Neuronal stem cell (in vitro differentiated cells): ENCODE measurements around the gene CELF1.
A peak's percentile ranks its signal among the peaks of the same experiment; 100 is the strongest.

Experiments used
- DNase-seq: peaks from one replicate; pipeline ENCODE4 v3.0.0-alpha.2; 2013; ENCODE audit warnings: low spot score
- H2AFZ ChIP-seq: one replicate; pipeline ENCODE4 v1.6.1; 2013; ENCODE audit warnings: mild to moderate bottlenecking, low read length, inconsistent platforms
- H2AK5ac ChIP-seq: 2 replicates; pipeline ENCODE4 v1.6.1; 2013; ENCODE audit warnings: low read depth, mild to moderate bottlenecking, inconsistent platforms, low read length, moderate library complexity, mixed read lengths
- H2BK120ac ChIP-seq: 2 replicates; pipeline ENCODE4 v1.6.1; 2013; ENCODE audit warnings: low read depth, mild to moderate bottlenecking, inconsistent platforms, low read length, moderate library complexity, mixed read lengths
- H2BK12ac ChIP-seq: one replicate; pipeline ENCODE4 v1.6.1; 2013; ENCODE audit warnings: low read length, inconsistent platforms
- H2BK15ac ChIP-seq: 2 replicates; pipeline ENCODE4 v1.6.1; 2013; ENCODE audit warnings: mild to moderate bottlenecking, low read length, inconsistent platforms, mixed read lengths
- H2BK5ac ChIP-seq: one replicate; pipeline ENCODE4 v1.6.1; 2013; ENCODE audit warnings: inconsistent platforms, mild to moderate bottlenecking, low read length, moderate library complexity
- H3K14ac ChIP-seq: one replicate; pipeline ENCODE4 v1.6.1; 2013; ENCODE audit warnings: low read length, inconsistent platforms
- H3K18ac ChIP-seq: 2 replicates; pipeline ENCODE4 v1.6.1; 2013; ENCODE audit warnings: low read length, inconsistent platforms
- H3K23ac ChIP-seq: 2 replicates; pipeline ENCODE4 v1.6.1; 2013; ENCODE audit warnings: low read depth, mild to moderate bottlenecking, mixed read lengths, low read length, inconsistent platforms; ENCODE audit not compliant: poor library complexity
- H3K27ac ChIP-seq: replicated peaks from 3 replicates; pipeline ENCODE4 v1.5.1; 2013; ENCODE audit warnings: low read length, inconsistent platforms
- H3K27me3 ChIP-seq, 3 experiments: 2 replicates each; pipeline ENCODE4 v1.6.1; 2013; ENCODE audit warnings: low read length in 3 of 3, mild to moderate bottlenecking in 2 of 3, inconsistent platforms in 1 of 3, low read depth in 1 of 3, mixed read lengths in 1 of 3, moderate library complexity in 1 of 3; ENCODE audit not compliant: control insufficient read depth in 3 of 3, insufficient read depth in 3 of 3
- H3K36me3 ChIP-seq, 2 donors: replicated peaks in 1 of 2; 2 replicates each; pipeline ENCODE4 v1.6.1; 2013; ENCODE audit warnings: low read length in 2 of 2; ENCODE audit not compliant: control insufficient read depth in 2 of 2, insufficient read depth in 2 of 2
- H3K4ac ChIP-seq: 2 replicates; pipeline ENCODE4 v1.6.1; 2013; ENCODE audit warnings: inconsistent platforms, mild to moderate bottlenecking, low read length, moderate library complexity
- H3K4me1 ChIP-seq, 2 donors: 1 replicate in 1 of 2; 2 replicates in 1 of 2; pipeline ENCODE4 v1.6.1; 2013; ENCODE audit warnings: low read length in 2 of 2, low read depth in 1 of 2; ENCODE audit not compliant: control insufficient read depth in 2 of 2, insufficient read depth in 1 of 2
- H3K4me2 ChIP-seq: one replicate; pipeline ENCODE4 v1.6.1; 2013; ENCODE audit warnings: mild to moderate bottlenecking, low read length, inconsistent platforms; ENCODE audit not compliant: insufficient read depth, poor library complexity, severe bottlenecking
- H3K4me3 ChIP-seq, 2 donors: 2 replicates each; pipeline ENCODE4 v1.5.1; 2013; ENCODE audit warnings: low read length in 2 of 2, mild to moderate bottlenecking in 2 of 2, inconsistent platforms in 1 of 2, moderate library complexity in 1 of 2
- H3K79me1 ChIP-seq: one replicate; pipeline ENCODE4 v1.6.1; 2013; ENCODE audit warnings: low read depth, mild to moderate bottlenecking, inconsistent platforms, low read length, moderate library complexity
- H3K9ac ChIP-seq: one replicate; pipeline ENCODE4 v1.6.1; 2013; ENCODE audit warnings: mild to moderate bottlenecking, low read depth, low read length, inconsistent platforms; ENCODE audit not compliant: poor library complexity
- H3K9me3 ChIP-seq, 2 donors: replicated peaks in 1 of 2; 2 replicates each; pipeline versions ENCODE3 to v1.6.1; 2013; ENCODE audit warnings: low read length in 2 of 2, mild to moderate bottlenecking in 2 of 2, inconsistent platforms in 1 of 2, low read depth in 1 of 2, mixed read lengths in 1 of 2, moderate library complexity in 1 of 2; ENCODE audit not compliant: control insufficient read depth in 2 of 2, insufficient read depth in 1 of 2
- H4K8ac ChIP-seq: one replicate; pipeline ENCODE4 v1.6.1; 2013; ENCODE audit warnings: low read depth, mild to moderate bottlenecking, inconsistent platforms, low read length, moderate library complexity
- H4K91ac ChIP-seq: one replicate; pipeline ENCODE4 v1.6.1; 2013; ENCODE audit warnings: low read length, low read depth, mild to moderate bottlenecking, inconsistent platforms; ENCODE audit not compliant: poor library complexity
- WGBS, 2 donors: extraction: QIAGEN DNeasy Blood & Tissue Kit; methylation state at CpG; one replicate each; pipeline ENCODE4 v1.1.7; 2013; ENCODE audit warnings: missing lambda C conversion rate in 2 of 2, mixed read lengths in 1 of 2; ENCODE audit not compliant: insufficient read length in 2 of 2, insufficient replicate concordance in 1 of 2; ENCODE audit errors: extremely low coverage in 2 of 2; 5-methylcytosine and 5-hydroxymethylcytosine counted together

Gene CELF1

DNA sequence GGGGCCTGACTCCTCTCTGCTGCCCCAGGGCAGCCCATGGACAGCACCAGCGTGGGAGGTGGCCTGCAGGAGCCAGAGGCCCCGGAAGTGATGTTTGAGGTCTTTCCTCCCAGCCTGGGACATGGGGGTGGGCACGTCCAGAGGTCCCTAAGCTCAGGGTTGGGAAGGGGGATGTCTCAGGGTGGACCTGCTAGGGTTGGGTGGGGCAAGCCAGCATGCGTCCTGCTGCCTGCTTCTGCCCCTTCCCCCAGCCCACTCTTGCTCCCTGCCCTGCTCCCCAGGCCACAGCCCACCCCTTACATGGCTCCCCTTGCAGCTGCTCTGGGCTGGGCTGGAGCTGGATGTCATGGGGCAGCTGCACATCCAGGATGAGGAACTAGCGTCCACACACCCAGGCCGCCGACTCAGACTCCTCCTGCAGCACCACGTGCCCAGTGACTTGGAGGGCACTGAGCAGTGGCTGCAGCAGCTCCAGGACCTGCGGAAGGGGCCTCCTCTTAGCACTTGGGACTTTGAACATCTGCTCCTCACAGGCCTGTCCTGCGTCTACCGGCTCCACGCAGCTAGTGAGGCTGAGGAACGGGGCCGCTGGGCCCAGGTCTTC is 34.9 kb upstream of the CELF1 start:
- Histone ChIP-seq H2AK5ac (no peak overlapping the region), H3K36me3 (peaks cover 14 to 25% of the 10 kb centered on the region in 2 donors), H2BK5ac (peak overlapping the region; percentile 42), H4K8ac (no peak overlapping the region), H3K4ac (no peak overlapping the region), H3K4me1 (peaks cover 1 to 14% of the 10 kb centered on the region in 2 donors), H2BK120ac (no peak overlapping the region), H3K18ac (no peak overlapping the region), H3K27me3 (peaks cover 0 to 3% (median 0%) of the 10 kb centered on the region in 3 experiments), H3K4me2 (no peak overlapping the region), H3K9me3 (no peaks in the 10 kb centered on the region), H3K14ac (no peak overlapping the region), H3K4me3 (peak overlapping the region in 1 of 2 donors; percentile 26), H2BK15ac (no peak overlapping the region), H3K79me1 (peaks cover 4% of the 10 kb centered on the region), H3K9ac (no peak overlapping the region), H4K91ac (no peak overlapping the region), H2BK12ac (no peak overlapping the region), H3K27ac (no peak overlapping the region), H3K23ac (no peak overlapping the region), H2AFZ (no peak overlapping the region)
- no CpG with 5 or more reads among the region's 14 CpGs for WGBS, 2 donors
- DNase-seq, result no peak

DNA sequence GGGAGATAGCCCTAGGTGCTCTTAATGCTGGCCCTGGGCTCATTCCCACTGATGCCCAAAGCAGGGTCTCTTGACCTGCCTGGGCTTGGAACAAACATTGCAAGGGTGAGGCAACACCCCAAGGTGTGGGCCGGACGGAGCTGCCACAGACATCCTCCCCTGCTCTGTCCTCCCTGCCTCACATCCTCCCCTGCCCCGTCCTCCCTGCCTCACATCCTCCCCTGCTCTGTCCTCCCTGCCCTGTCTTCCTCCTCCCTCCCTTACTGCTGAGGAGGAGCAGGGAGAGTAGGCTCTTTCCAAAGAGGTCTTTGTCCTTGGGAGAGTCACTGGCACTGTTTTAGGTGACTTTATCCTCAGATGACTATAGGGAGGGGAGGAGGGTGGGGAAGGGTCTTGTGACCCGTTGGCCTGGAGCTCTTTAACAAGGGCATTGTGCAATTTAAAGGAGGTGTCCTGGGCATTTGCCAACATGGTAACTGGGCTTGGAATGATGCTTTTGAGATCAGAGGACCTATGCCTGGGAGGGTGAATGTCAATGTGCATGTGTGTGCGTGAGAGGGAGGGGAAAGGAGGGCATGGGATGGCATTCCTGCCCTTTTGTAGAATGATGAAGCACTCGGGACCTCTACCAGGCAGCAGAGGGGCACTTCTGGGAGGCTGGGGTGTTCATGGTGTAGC is 34.2 kb upstream of the CELF1 start:
- no peak overlapping the region for H3K23ac ChIP-seq
- no peak overlapping the region for H2AFZ ChIP-seq
- no peak overlapping the region for H3K27ac ChIP-seq
- no peak overlapping the region for H3K14ac ChIP-seq
- peaks cover 1 to 9% of the 10 kb centered on the region in 2 donors for H3K4me1 ChIP-seq
- H2AK5ac ChIP-seq, result no peak overlapping the region
- DNase-seq, result no peak
- H3K9me3 ChIP-seq, result no peaks in the 10 kb centered on the region
- no peak overlapping the region for H2BK120ac ChIP-seq
- H3K9ac ChIP-seq, result peak overlapping the region; percentile 74
- peaks cover 19 to 32% of the 10 kb centered on the region in 2 donors for H3K36me3 ChIP-seq
- no peak overlapping the region for H2BK5ac ChIP-seq
- H3K4ac ChIP-seq, result no peak overlapping the region
- H2BK15ac ChIP-seq, result no peak overlapping the region
- H2BK12ac ChIP-seq, result no peak overlapping the region
- H3K79me1 ChIP-seq, result peaks cover 4% of the 10 kb centered on the region
- no peak overlapping the region for H3K4me2 ChIP-seq
- no peak overlapping the region for H3K4me3 ChIP-seq
- H4K91ac ChIP-seq, result no peak overlapping the region
- no peak overlapping the region for H3K18ac ChIP-seq
- no peak overlapping the region for H4K8ac ChIP-seq
- no CpG with 5 or more reads among the region's 6 CpGs for WGBS, 2 donors
- no peaks in the 10 kb centered on the region for H3K27me3 ChIP-seq

DNA sequence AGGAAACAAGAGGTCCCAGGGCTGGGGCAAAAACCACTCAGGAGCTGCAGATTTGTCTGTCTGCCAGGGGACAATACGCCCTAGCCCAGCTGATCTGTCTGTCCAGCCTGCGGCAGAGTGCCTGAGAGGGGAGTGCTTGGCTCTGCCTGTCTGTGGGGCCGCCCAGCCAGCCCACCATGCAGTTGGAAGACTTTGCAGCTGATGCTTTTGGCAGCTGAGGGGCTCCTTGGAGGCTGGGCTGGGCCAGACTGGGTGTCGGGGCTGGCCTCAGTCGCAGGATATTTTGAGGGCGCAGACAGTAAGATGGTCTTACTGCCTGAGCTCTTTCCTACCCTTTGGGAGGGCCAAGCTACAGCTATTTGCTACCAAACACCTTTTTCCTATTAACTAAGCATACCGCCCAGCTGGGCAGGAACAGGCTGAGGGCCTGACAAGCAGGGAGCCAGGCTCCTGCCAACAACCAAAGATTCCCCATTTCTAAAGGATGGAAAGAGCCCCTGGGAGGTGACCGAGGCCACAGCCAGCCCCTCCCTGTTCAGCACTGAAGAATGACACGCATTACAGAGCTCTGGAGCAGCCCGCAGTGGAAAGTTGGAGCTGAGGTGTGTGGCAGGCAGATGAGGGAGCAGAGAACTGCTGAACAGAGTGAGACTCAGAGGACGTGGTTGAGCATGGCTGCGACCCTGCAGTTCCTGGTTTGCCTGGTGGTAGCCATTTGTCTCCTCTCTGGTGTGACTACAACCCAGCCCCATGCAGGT is 33.3 kb upstream of the CELF1 start, which contains the start of gene FAM180B:
Gene FAM180B, plus strand, starts transcription at position 581 of the 758 bp plus-strand sequence. Its CDS starts 91 bp downstream, at position 672.
- no peak within 1 kb of the TSS for H3K4me2 ChIP-seq
- H4K91ac ChIP-seq, result no peak within 1 kb of the TSS
- H2AFZ ChIP-seq, result no peak within 1 kb of the TSS
- peaks cover 27 to 41% of the 10 kb centered on the region in 2 donors for H3K36me3 ChIP-seq
- H3K4ac ChIP-seq, result no peak within 1 kb of the TSS
- H2BK120ac ChIP-seq, result no peak within 1 kb of the TSS
- no peak within 1 kb of the TSS for H3K4me3 ChIP-seq
- DNase-seq, result no peak
- peak within 1 kb of the TSS; percentile 74 for H3K9ac ChIP-seq
- no peak within 1 kb of the TSS for H2BK15ac ChIP-seq
- H4K8ac ChIP-seq, result no peak within 1 kb of the TSS
- H3K14ac ChIP-seq, result no peak within 1 kb of the TSS
- H2BK5ac ChIP-seq, result peak within 1 kb of the TSS; percentile 82
- H3K23ac ChIP-seq, result no peak within 1 kb of the TSS
- no peak within 1 kb of the TSS for H2BK12ac ChIP-seq
- H3K27me3 ChIP-seq, result no peaks in the 10 kb centered on the region
- no CpG with 5 or more reads among the region's 12 CpGs for WGBS, 2 donors
- H3K9me3 ChIP-seq, result no peaks in the 10 kb centered on the region
- no peak within 1 kb of the TSS for H3K27ac ChIP-seq
- peaks cover 1 to 2% of the 10 kb centered on the region in 2 donors for H3K4me1 ChIP-seq
- H2AK5ac ChIP-seq, result no peak within 1 kb of the TSS
- H3K79me1 ChIP-seq, result peaks cover 4% of the 10 kb centered on the region
- no peak within 1 kb of the TSS for H3K18ac ChIP-seq

DNA sequence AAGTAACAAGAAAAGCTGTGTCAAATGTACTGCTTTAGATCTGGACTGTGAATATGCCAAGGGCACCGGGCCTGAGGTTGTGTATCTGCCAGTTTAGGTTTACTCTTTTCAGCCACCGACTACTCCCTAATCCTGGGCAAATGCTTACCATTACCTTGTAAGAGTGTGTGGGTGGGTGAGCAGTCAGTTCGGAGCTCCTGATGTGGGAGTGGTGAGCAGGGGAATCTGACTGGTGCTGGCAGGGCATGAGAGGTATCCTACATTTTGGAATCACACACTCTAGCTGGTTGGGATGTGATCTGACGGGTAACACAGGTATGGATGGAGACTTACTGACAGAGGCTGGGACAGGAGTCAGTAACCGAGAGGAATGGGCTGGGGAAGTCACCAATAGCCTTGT is 30.9 kb upstream of the CELF1 start:
- Histone ChIP-seq H3K79me1 (peaks cover 11% of the 10 kb centered on the region), H3K27me3 (no peaks in the 10 kb centered on the region), H3K9ac (no peak overlapping the region), H3K18ac (no peak overlapping the region), H3K4me3 (no peak overlapping the region), H3K36me3 (peaks cover 33 to 53% of the 10 kb centered on the region in 2 donors), H2BK120ac (no peak overlapping the region), H3K4me1 (peaks cover 8% of the 10 kb centered on the region in 2 donors), H2BK5ac (no peak overlapping the region), H3K27ac (no peak overlapping the region), H4K91ac (no peak overlapping the region), H3K23ac (no peak overlapping the region), H3K4me2 (no peak overlapping the region), H4K8ac (no peak overlapping the region), H2AK5ac (no peak overlapping the region), H3K9me3 (peaks cover 0 to 1% of the 10 kb centered on the region in 2 donors), H3K4ac (no peak overlapping the region), H2BK12ac (no peak overlapping the region), H3K14ac (no peak overlapping the region), H2AFZ (no peak overlapping the region), H2BK15ac (no peak overlapping the region)
- DNase-seq, result no peak
- WGBS, 2 donors, result no CpG with 5 or more reads among the region's 5 CpGs
